Measurements from ENCODE around the gene ABHD2.
A peak's percentile ranks its signal among the peaks of the same experiment; 100 is the strongest.
"Not testable (repeated sequence)": the region's sequence is repeated elsewhere in the genome, so short reads cannot be mapped to it uniquely, and the experiment has no call there.

The ABHD2 gene

DNA sequence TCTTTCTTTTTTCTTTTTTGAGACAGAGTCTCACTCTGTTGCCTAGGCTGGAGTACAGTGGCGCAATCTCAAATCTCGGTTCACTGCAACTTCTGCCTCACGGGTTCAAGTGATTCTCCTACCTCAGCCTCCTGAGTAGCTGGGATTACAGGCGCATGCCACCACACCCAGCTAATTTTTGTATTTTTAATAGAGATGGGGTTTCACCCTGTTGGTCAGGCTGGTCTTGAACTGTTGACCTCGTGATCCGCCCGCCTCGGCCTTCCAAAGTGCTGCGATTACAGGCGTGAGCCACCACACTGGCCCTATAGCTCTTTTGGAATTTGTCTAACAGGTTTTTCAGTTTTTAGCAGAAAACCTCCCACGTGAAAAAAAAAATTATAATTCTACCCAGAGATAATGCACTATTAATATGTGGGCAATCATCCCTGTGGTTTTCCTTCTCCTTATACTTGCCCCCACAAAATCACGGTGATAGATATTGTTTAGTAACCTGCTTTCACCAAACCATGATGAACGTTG is 32.3 kb downstream of the ABHD2 start:
- DNase-seq (ENCODE audit: low read depth in 3 of 3): not testable (repeated sequence)

DNA sequence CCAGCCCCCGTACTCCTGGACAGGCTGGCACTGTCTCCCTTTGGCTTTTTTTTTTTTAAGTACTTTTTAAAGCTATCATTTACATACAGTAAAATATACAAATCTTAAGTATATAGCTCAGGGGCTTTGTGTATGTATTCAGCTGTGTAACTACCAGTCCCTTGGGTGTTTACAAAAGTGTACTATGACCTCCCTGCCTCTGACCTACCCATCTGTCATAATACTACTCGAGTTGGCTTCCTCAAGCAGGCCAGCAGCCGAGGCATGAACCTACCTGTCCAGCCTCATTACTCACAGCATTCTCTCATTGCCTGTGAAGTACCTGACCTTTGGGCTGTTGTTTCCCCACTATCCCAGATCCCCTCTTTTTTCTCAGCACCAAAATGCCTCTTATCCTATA is 33.2 kb downstream of the ABHD2 start:
- no peak for DNase-seq (ENCODE audit: low read depth in 3 of 3)

DNA sequence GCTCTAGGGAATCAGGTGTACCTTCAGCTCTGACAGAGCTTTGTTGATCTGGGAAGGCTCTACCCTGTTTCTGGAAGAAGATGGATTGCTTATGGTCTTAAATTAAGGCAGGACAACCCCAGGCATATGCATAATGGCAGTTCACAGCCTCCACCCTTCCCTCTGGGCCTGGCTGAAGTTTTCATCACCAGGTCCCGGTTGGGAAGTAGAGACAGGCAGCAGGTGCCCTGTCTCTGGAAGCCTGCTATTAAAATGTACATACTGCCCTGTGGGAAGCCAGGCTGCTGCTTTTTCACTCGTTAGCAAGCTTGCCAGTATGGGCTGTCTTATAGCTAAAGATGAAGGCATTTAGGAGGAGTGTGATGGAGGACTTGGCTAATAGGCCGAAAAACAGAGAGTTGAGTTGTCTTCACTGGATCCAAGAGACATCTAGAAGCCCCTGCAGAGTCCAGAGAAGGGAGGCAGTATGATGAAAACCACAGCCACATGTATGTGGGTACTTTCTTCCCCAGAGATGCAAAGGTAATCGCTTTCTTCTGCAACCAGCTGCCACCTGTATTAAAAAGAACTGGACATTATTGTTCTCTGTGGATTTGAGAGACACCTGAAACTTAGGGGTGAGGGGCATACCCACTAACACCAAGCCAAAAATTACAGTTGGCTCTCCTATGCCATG is 34.4 kb downstream of the ABHD2 start:
- DNase-seq (ENCODE audit: low read depth in 3 of 3): no peak

DNA sequence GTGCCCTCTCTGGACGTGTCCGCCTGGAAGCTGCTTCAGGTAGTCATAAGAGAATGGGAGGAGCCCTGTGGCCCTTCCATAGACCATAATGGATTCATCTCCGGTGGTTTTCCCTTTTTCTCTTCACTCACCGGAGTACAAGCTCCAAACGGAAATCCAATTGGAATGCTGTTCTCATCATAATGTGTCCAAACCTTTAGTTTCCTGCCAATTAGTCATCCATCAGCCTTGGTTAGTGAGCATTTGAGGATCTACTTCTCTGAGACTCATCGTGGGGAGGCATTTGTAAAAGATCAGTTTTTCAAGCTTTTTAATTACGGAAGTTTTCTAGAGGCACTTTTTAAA is 34.9 kb downstream of the ABHD2 start:
- no peak for DNase-seq (ENCODE audit: low read depth in 3 of 3)

DNA sequence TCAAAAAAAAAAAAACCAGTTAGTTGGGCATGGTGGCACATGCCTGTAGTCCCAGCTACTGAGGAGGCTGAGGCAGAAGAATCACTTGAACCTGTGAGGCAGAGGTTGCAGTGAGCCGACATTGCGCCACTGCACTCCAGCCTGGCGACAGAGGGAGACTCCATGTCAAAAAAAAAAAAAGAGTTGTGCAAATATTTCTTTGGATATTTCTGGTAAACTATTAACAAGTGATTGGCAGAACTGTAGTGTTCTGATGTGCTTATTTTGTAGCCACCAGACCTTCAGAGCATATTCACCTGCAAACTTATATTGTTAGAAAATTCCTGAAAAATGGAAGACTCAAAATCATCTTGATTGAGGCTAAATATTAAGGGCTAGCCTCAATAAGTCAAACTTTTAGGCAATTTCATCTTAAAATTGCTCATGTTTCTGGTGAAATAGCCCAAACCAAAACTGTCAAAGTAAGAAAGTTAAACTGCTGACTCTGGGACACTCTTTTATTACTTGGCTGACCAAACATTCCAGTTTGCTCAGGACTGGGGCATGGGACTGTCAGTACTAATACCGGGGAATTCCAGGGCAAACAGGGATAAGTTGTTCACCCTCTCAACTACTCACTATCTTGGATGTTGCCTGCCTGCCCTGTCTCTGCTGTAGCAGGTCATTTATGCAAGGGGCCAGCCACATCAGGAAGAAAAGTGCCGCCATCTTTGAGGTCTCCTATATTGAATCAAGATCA is 37.0 kb downstream of the ABHD2 start:
- DNase-seq (ENCODE audit: low read depth in 3 of 3): no peak

DNA sequence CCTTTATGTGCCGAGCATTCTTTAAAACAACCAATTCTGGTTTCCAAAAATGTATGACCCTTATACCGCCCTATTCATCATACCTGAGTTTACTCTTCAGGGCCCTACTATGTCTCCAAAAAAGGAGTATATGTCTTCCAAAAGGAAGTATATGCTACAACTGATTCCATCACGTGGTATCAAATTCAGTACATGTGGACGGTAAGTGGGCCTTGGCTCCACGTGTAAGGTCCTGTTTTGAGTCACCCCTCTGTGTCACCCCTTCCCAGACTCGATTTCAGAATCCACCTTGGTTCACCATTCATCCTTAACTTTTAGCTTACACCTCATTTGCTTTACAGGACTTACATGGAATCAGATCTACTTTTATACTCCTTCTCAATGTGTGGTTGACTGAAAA is 37.8 kb downstream of the ABHD2 start:
- no peak for DNase-seq (ENCODE audit: low read depth in 3 of 3)

DNA sequence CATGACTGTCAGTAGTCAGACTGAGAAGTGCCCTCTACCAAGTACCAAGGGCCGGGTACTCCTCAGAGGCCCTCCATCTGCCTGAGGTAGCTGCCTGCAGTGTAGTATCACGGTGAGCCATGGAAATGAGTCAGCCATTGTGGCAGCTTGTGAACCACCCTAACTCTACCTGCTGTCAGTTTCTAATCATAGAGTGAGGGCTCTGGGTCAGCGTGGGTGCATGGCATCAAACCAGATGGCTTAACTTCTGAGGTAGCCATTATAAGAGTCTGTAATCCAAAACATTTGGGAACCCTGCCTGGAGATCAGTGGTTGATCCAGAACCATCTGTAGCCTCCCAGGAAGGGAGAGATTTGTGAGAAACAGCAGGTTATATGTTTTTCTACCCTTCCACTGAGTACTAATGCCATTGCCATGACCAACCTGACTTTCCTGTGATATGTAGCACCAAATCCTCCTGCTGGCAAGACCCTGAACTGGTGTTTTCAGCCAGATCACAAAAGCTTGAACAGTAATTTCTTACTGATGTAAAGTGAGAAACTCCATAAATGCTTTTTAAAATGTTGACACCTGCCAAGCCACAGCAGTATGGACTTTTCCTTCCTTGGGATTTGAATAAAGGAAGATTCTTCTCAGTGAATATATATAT is 38.9 kb downstream of the ABHD2 start:
- peak in 2 of 3 donors; percentile 15 to 34 for DNase-seq (ENCODE audit: low read depth in 3 of 3)

DNA sequence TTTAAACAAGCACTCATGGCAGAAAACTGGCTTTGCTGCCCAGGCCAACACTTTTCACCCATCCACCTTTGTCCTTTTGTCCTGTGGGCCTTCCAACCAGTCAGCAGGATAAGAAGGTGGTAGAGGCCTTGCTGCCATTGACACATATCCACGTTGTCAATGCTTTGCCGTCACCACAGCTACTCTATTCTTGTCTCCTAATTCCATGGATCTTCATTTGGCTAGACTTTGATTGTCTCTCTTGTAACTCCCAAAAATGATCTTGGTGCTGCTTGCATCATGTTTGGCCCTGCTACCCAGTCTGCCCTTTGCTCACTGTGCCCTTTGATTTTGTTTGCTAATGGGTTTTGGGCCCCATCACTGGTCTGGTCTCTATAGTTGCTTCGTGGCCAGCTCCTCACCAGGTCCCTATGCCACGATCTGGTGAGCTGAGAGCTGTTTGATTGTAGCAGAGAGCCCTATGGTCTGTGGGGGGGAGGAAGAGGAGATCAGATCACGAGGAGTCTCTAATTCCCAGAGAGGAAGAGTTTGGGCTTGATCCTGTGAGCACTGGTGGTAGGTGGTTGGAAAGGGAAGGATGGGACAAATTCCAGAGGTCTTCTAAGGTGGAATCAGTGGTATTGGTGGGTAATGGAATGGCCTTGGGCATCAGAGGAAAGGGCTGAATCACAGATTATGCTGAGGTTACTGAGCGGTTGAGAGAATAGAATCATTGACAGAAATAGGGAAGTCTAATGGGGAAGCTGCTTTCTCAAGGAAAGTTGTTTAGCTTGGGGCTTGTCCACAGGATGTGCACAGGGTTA is 40.3 kb downstream of the ABHD2 start:
- DNase-seq (ENCODE audit: low read depth in 3 of 3): no peak

DNA sequence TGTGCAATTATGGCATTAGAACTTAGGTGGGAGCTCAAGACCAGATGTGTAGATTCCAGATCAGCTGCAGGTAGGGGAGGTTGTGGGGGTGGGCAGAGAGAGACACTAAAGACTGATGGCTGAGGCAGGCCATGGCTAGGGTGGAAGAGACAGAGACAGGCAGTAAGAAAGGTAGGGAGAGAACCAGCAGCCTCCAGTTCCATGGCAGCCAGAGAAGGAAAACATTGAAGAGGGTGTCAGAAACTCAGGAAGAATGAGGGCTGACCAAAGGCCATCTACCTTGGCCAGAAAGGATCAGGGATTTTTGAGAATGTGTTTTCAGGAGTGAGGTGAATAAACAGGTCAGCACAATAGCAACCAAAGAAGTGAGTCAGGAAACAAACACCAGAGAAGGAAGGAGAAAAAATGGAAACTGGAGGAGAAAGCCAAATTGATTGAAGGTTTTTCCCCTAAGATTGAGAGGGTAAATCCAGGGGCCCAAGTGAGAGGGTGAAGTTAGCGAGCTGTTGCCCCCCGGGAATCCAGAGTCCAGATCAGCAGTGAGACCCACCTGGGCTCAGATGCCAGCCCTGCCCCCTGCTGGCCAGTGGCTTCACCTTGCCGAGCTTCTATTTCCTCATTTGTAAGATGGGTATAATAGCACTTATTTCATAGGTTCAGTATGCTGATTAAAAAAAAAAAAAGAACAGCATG is 41.0 kb downstream of the ABHD2 start:
- DNase-seq (ENCODE audit: low read depth in 3 of 3): peak in 1 of 3 donors; percentile 40

DNA sequence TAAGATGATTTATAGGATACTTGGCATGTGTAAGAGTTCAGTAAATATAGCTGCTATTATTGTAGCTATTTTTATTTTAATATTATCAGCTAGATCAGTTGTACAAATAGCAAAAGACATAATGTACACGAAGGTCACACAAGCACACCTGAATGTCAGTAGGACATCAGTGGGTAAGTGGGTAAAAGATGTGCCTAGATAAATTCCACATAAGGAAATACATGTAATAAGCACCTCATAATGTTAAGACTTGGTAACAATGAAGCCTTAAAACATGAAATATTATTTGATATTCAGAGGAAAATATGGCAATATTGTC is 41.5 kb downstream of the ABHD2 start:
- DNase-seq (ENCODE audit: low read depth in 3 of 3): no peak

DNA sequence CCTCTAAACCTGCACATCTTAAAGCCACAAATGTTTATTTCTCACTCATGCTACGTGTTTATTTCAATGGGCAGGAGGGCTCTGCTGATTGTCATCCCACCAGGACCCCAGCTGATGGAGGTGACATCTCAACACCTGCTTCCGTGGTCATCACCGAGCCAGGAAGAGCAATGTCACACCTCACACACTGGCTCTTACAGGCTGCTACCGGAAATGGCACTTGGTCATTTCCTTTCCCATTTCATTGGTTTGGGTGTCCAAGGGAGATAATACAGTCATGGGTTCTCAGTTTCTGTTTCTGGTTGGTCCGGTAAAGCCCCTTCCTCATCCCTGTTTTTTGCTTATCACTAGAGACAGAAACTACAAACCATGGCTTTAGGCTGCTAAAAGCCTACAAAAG is 41.9 kb downstream of the ABHD2 start:
- no peak for DNase-seq (ENCODE audit: low read depth in 3 of 3)

DNA sequence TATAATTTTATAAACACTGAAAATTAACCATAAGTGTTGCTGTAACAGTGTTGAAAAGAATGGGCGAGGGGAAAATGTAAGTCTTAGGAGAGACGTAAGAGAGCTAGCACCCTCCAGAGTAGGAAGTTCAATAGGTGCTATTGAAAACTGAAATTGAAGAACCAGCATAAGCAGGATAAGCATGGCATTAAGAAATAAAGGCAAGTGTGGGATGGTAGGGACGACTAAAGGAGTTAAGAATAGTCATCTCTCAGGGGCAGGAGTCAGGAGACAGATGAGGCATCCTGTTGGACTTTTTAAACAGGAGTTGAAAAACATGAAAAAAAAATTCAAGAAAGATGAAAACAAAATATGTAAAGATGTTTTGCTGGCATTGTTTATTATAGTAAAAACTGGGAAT is 43.5 kb downstream of the ABHD2 start:
- no peak for DNase-seq (ENCODE audit: low read depth in 3 of 3)

DNA sequence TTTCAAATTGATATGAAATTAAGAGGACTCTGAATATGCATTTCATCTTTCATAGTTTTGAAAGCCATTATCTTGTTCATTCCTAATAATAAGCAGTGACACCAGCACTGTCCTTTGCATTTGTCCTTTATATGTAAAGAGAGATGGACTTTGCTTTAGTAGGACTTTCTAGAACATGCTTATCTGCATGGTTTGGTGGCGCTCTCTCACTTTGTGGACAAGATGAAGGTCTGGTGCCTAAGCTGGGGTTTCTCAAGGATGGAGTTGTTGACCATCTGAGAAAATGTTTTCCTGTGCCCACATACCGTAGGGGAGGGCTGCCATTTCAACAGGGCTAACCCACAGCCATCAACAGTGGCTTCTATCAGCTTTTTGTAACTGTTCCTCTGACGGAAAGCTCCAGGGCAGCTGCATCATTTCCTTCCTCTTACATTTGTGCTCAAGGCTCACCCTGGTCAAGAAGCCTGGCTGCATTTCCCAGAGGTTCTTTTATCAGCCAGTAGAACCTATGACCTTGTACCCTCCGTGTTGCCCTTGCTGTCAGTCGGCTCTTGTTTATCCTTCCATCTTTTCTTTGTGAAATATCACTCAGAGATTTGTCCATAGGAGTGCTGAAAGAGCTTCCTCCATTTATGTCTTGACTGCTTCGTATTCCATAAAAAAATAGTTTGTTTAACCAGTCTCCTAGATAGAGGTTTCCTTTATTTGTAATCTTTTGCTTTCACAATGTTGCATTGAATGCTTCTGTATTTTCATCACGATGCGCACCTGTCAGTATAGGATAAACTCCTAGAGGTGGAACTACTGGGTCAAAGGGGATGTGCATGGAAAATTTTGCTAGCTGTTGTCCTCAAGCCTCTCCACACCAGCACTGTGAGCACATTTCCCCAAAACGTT is 44.6 kb downstream of the ABHD2 start:
- DNase-seq (ENCODE audit: low read depth in 3 of 3): no peak

DNA sequence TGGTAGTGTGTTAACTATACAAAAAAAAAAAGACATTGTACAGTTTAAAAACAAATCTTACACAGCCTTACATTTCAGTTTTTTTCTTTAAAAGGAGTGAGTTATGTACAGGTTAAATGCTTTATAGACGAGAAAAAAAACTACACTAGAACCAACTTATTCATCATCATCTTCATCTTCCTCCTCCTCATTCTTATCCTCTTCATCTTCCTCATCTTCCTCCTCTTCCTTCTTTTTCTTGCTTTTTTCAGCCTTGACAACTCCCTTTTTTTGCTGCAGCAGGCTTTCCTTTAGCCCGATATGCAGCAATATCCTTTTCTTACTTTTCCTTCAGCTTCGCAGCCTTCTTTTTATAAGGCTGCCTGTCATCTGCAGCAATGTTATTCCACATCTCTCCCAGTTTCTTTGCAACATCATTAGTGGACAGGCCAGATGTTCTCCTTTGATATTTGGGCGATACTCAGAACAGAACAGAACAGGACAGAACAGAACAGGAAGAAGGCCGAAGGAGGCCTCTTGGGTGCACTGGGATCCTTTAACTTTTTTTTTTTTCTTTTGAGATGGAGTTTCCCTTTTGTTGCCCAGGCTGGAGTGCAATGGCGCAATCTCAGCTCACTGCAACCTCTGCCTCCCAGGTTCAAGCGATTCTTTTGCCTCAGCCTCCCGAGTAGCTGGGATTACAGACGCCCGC is 47.3 kb downstream of the ABHD2 start:
- DNase-seq (ENCODE audit: low read depth in 3 of 3): not testable (repeated sequence)

DNA sequence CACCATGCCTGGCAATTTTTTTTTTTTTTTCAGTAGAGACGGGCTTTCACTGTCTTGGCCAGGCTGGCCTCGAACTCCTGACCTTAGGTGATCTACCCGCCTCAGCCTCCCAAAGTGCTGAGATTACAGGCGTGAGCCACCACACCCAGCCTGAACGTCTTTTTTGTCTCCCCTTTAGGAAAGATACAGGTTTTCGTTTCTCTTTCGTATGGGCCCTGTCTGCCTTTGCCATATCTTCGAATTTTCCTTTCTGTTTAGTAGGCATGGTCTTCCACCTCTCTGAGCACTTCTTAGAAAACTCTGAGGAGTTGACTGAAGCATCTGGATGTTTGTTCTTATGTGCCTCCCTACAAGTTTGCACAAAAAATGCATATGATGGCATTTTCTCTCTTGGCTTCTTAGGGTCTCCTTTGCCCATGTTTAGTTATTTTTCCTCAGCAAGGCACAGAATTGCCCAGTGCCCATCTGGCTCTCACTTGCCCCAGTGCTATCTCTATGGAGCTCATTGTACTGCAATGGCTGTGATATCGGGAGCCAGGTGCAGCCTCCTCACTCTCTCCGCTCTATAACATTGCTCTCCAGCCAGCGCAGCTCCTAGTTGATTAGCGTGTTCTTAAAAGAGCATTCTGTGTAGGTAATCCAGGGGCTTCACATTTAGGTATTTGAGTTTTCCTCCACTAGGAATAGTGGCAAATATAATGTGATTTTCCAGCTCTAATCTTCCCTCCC is 48.0 kb downstream of the ABHD2 start:
- no peak for DNase-seq (ENCODE audit: low read depth in 3 of 3)

DNA sequence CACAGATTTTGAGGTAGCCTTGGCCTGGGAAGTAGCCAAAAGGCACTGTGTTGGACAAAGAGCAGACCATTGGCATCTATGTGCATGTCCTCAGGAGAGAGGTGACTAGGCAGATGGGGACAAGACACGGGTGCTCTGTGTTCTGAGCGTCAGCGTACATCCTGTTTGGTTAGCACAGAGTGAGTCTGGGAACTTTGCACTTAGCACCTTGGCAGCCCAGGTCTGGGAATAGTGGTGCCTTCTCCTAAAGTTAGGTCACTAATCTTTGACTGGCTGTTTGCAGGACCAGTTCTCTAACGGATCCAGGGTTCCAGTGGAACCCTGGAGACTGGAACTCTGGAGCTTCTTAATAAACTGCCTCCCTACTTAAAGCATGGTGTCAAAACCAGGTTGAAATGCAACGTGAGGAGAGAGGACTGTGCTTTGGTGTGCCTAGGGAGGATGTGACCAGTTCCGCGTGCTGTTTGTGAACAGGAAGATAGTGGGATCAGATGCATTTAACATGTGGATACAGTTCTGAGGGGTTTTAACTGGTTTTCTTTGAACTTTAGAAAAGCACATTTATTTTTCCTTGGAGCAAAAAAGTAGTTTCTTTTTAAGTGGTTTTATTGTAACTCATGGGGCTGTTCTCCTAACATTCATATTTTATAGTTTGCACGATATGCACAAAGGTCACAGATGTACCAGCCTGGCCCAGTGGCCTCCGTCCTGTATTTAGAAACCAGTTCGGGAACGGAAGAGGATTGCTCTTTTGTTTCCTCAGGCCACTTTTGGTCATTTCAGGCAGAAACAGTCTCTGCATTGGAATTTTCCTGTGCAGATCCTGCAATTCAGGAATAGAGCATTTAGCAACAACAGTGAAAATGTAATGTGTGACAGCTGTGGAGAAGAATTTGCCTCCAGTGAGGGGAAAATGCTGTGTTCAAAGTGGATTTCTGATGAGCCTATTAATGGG is 48.8 kb downstream of the ABHD2 start:
- no peak for DNase-seq (ENCODE audit: low read depth in 3 of 3)

DNA sequence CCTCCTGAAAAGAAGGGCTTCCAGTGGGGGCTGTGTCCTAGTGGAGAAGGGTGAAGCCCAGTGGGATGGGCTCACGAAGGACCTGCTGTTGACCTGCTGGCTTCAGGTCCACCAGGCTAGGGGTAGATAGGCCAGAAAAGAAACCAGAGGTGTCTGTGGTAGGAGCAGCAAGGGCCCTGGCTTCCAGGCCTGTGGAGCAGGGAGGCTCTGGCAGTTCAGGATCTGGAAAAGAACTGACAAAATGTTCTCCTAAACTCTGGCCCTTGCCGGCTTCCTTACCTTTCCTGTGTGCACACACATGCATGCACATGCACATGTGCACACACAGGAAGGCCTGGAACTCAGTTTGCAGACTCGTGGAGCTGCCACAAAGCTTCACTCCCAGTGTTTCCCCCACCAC is 49.7 kb downstream of the ABHD2 start:
- no peak for DNase-seq (ENCODE audit: low read depth in 3 of 3)

DNA sequence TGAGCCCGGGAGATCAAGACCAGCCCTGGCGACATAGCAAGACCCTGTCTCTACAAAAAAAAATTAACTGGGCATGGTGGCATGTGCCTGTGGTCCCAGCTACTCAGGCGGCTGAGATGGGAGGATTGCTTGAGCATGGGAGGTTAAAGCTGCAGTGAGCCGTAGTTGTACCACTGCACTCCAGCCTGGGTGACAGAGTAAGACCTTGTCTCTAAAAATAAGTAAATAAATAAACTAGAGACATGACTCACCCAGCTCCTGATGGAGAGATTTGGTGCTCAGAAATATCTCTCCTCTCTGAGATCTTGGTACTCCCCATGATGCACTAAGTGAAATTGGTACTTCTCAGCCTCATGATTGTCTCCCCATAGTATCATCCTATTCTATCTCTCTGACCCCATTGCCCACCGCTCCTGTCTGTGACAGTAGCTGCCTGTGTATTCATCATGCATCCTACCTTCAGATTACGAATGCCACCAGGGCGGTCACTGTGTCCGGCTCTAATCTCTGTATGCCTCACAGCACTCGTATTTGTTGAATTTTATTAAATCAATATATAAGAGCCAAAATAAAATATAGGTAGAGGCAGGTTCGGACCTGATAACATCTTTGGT is 50.9 kb downstream of the ABHD2 start:
- DNase-seq (ENCODE audit: low read depth in 3 of 3): no peak
